Lower leg skin (tissue), 3 donors: ENCODE measurements around the gene YTHDC2.

Experiments used
- POLR2A ChIP-seq, 2 donors: fragments of 450-650 bp; IDR thresholded peaks; one replicate each; pipeline ENCODE4 v1.6.1; 2016 to 2017; ENCODE audit warnings: antibody characterized with exemption in 2 of 2, mild to moderate bottlenecking in 1 of 2, moderate library complexity in 1 of 2
- TF ChIP-seq, protein P1 (sequence below), 3 donors: fragments of 450-650 bp; IDR thresholded peaks; one replicate each; pipeline ENCODE4 v1.5.1; 2016; ENCODE audit warnings: antibody characterized with exemption in 3 of 3, mild to moderate bottlenecking in 3 of 3, moderate library complexity in 2 of 3

DNA sequence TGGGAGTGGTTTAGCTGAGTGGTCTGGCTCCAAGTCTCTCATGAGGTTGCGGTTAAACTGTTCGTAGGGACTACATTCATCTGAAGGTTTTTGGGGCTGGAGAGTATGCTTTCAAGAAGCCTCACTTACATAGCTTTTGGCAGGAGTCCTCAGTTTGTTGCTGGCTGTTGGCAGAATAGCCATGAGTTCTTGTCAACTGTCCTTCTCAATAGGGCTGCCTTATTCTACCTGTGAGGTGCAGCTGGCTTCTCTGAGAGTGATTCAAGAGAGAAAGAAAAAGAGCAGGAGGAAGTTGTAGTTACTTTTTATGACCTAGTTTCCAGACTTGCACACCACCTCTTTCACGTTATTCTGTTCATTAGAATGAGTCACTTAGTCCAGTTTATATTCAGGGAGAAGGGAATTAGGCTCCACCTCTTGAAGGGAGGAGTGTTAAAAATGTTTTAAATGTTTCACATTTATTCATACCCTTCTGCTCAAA lies 33.2 kb downstream of the YTHDC2 start:
- TF ChIP-seq, protein P1, sequence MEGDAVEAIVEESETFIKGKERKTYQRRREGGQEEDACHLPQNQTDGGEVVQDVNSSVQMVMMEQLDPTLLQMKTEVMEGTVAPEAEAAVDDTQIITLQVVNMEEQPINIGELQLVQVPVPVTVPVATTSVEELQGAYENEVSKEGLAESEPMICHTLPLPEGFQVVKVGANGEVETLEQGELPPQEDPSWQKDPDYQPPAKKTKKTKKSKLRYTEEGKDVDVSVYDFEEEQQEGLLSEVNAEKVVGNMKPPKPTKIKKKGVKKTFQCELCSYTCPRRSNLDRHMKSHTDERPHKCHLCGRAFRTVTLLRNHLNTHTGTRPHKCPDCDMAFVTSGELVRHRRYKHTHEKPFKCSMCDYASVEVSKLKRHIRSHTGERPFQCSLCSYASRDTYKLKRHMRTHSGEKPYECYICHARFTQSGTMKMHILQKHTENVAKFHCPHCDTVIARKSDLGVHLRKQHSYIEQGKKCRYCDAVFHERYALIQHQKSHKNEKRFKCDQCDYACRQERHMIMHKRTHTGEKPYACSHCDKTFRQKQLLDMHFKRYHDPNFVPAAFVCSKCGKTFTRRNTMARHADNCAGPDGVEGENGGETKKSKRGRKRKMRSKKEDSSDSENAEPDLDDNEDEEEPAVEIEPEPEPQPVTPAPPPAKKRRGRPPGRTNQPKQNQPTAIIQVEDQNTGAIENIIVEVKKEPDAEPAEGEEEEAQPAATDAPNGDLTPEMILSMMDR (IDR thresholded peaks at IDR 0.05) = no peak
- no peak for TF ChIP-seq POLR2A (IDR thresholded peaks at IDR 0.05)
